H1 (cell line): ENCODE measurements around the gene ATP11A. TPM values are rescaled to one million over a fixed set of nuclear protein-coding genes. Genes with fewer than 3 reads are reported as not detected.

Source experiments
- BRCA1 ChIP-seq: IDR thresholded peaks from 2 replicates; pipeline ENCODE4 v1.6.1; 2012; ENCODE audit warnings: low read depth, low read length, improper control_type of control experiment
- CHD2 ChIP-seq: IDR thresholded peaks from 2 replicates; pipeline ENCODE4 v1.6.1; 2012; ENCODE audit warnings: low read length, improper control_type of control experiment
- E2F6 ChIP-seq: IDR thresholded peaks from 2 replicates; pipeline ENCODE4 v1.6.1; 2012; ENCODE audit warnings: inconsistent platforms
- FOSL1 ChIP-seq: IDR thresholded peaks from 2 replicates; pipeline ENCODE4 v1.6.1; 2011; ENCODE audit warnings: mild to moderate bottlenecking, low read depth, low read length, moderate library complexity; ENCODE audit not compliant: insufficient read depth
- HDAC6 ChIP-seq: IDR thresholded peaks from one replicate; pipeline ENCODE4 v1.7.1; 2012; ENCODE audit warnings: low read depth, mild to moderate bottlenecking, inconsistent platforms, low read length, moderate library complexity
- MAFK ChIP-seq: IDR thresholded peaks from 2 replicates; pipeline ENCODE4 v1.6.1; 2012; ENCODE audit warnings: low read depth, mild to moderate bottlenecking, improper control_type of control experiment, low read length
- RXRA ChIP-seq: IDR thresholded peaks from 2 replicates; pipeline ENCODE4 v1.6.1; 2011; ENCODE audit warnings: low read depth, mild to moderate bottlenecking, low read length, moderate library complexity; ENCODE audit not compliant: insufficient read depth
- TAF1 ChIP-seq: IDR thresholded peaks from 2 replicates; pipeline ENCODE4 v1.6.1; 2011; ENCODE audit warnings: mild to moderate bottlenecking, low read depth, low read length
- USF2 ChIP-seq: IDR thresholded peaks from 2 replicates; pipeline ENCODE4 v1.6.1; 2011; ENCODE audit warnings: low read length, improper control_type of control experiment
- YY1 ChIP-seq: IDR thresholded peaks from 2 replicates; pipeline ENCODE4 v1.6.1; 2011; ENCODE audit warnings: low read depth, mild to moderate bottlenecking, low read length
- polyA plus RNA-seq, 7 experiments: library from polyadenylated mRNA; depleted of rRNA in 3 of 7; stranded (reverse) in 5 of 7; unstranded in 2 of 7; fragments of >200 nt in 5 of 7; fragments of 200-250 nt in 2 of 7; gene quantifications; 1 replicate in 5 of 7; 2 replicates in 1 of 7; 4 replicates in 1 of 7; pipeline versions ENCODE4 v1.2.1 to v1.2.3, GENCODE V29; 2011 to 2013; ENCODE audit warnings: missing spikeins in 2 of 7, mixed read lengths in 2 of 7
- total RNA-seq: library from RNA; stranded (reverse); fragmentation: NEBNext Ultra II Directional; extraction: Animal tissue kit (Norgen Biotek cat#: 25700); gene quantifications from 2 replicates; pipeline ENCODE4 v1.2.1, GENCODE V29; 2021

Gene ATP11A
- total and polyA plus RNA-seq, 2 of the 8 experiments (the other 6 are each of a cell fraction or from before 2014, with no cell fraction given), result 28.8 to 72.9 TPM

GRCh38 chr13:112843392-112844111, 153.7 kb downstream of the ATP11A start (continued):
- TF ChIP-seq E2F6 (no peak), MAFK (no peak), BRCA1 (no peak), HDAC6 (no peak), CHD2 (no peak), RXRA (no peak), FOSL1 (no peak), YY1 (no peak), TAF1 (no peak), USF2 (no peak)
